Endothelial cell (in vitro differentiated cells): Measurements from ENCODE around the gene PPIH. TPM values are rescaled to one million over a fixed set of nuclear protein-coding genes. Genes with fewer than 3 reads are reported as not detected.
"Not testable (repeated sequence)": the region's sequence is repeated elsewhere in the genome, so short reads cannot be mapped to it uniquely, and the experiment has no call there.

Source experiments
- DNase-seq: peaks from one replicate; pipeline ENCODE4 v3.0.0; 2021; ENCODE audit warnings: low spot score
- H3K27ac Mint-ChIP-seq: one replicate; pipeline ENCODE4 v1.8.0; 2021; ENCODE audit warnings: mixed read lengths, inconsistent platforms; ENCODE audit not compliant: unreplicated experiment
- H3K27me3 Mint-ChIP-seq: one replicate; pipeline ENCODE4 v1.8.0; 2021; ENCODE audit warnings: mild to moderate bottlenecking, moderate library complexity, mixed read lengths, inconsistent platforms; ENCODE audit not compliant: unreplicated experiment
- H3K36me3 Mint-ChIP-seq: one replicate; pipeline ENCODE4 v1.8.0; 2021; ENCODE audit warnings: mild to moderate bottlenecking, low read depth, mixed read lengths, inconsistent platforms; ENCODE audit not compliant: unreplicated experiment
- H3K4me1 Mint-ChIP-seq: one replicate; pipeline ENCODE4 v1.8.0; 2021; ENCODE audit warnings: mild to moderate bottlenecking, mixed read lengths, inconsistent platforms; ENCODE audit not compliant: unreplicated experiment
- H3K4me3 Mint-ChIP-seq: one replicate; pipeline ENCODE4 v1.8.0; 2021; ENCODE audit warnings: mild to moderate bottlenecking, mixed read lengths, inconsistent platforms; ENCODE audit not compliant: unreplicated experiment
- H3K9me3 Mint-ChIP-seq: one replicate; pipeline ENCODE4 v1.8.0; 2021; ENCODE audit warnings: mixed read lengths, inconsistent platforms; ENCODE audit not compliant: unreplicated experiment
- CTCF ChIP-seq: fragments of 200-600 bp; sonication (generic); IDR thresholded peaks from one replicate; pipeline ENCODE4 v1.5.0; 2021; ENCODE audit warnings: antibody characterized with exemption; ENCODE audit not compliant: unreplicated experiment
- long read RNA-seq: library from polyadenylated mRNA; unstranded; transcript quantifications from one replicate; pipeline ENCODE4 v2.0.0, GENCODE V29; 2020; ENCODE audit not compliant: unreplicated experiment
- total RNA-seq: library from RNA; stranded (reverse); fragmentation: NEBNext Ultra II Directional; extraction: Animal tissue kit (Norgen Biotek cat#: 25700); gene quantifications from one replicate; pipeline ENCODE4 v1.2.1, GENCODE V29; 2021; ENCODE audit not compliant: unreplicated experiment

Gene PPIH
- 37.4 TPM for total RNA-seq
- long read RNA-seq, transcript PPIH-201 (10 exons, 752 nt) = major isoform, 8 of 15 reads
- long read RNA-seq, partial matches to known transcripts = 2 of 15 reads
- long read RNA-seq, other reads (novel, unspliced or antisense) = 5 of 15 reads

- peak; percentile 91 for DNase-seq
Measured at GRCh38 chr1:42657981-42658876, at the start of gene PPIH. Gene PPIH, plus strand, starts transcription at chr1:42658423. Its CDS starts 24 bp downstream, at chr1:42658447.

GRCh38 chr1:42613803-42614131 is 44.5 kb upstream of the PPIH start:
- no peak for DNase-seq
- no peak overlapping the region for H3K4me3 Mint-ChIP-seq
- no peaks in the 10 kb centered on the region for H3K36me3 Mint-ChIP-seq
- no peaks in the 10 kb centered on the region for H3K27me3 Mint-ChIP-seq
- no peaks in the 10 kb centered on the region for H3K4me1 Mint-ChIP-seq
- H3K9me3 Mint-ChIP-seq = no peaks in the 10 kb centered on the region
- H3K27ac Mint-ChIP-seq = no peak overlapping the region
- TF ChIP-seq CTCF = no peak

More at GRCh38 chr1:42657981-42658876, at the start of gene PPIH:
- Mint-ChIP-seq H3K27ac (peak within 1 kb of the TSS; percentile 69), H3K36me3 (peaks cover 7% of the 10 kb centered on the region), H3K4me1 (peaks cover 21% of the 10 kb centered on the region), H3K4me3 (peak within 1 kb of the TSS; percentile 95), H3K27me3 (peaks cover 2% of the 10 kb centered on the region), H3K9me3 (no peaks in the 10 kb centered on the region)
- TF ChIP-seq CTCF = no peak

DNA sequence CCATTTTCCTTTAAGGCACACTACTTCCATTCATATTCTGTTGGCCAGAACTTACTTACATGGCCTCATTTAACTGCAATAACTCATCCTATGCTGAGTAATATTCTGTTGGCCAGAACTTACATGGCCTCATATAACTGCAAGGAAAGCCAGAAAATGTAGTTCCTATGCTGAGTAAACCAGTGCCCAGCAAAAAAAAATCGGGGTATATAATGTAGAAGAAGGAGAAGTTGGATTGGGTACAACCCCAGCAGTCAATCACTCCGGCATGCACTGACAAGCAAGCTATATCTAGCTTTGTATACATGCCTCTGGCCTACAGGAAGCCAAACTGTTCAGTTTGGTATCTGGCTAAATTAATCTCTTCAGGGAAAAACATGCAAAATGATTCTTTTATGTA is 39.4 kb upstream of the PPIH start:
- no peak overlapping the region for H3K27ac Mint-ChIP-seq
- no peaks in the 10 kb centered on the region for H3K9me3 Mint-ChIP-seq
- TF ChIP-seq CTCF = no peak

GRCh38 chr1:42620307-42620706 is 37.9 kb upstream of the PPIH start:
- H3K4me1 Mint-ChIP-seq = no peaks in the 10 kb centered on the region
- H3K27me3 Mint-ChIP-seq = no peaks in the 10 kb centered on the region
- H3K4me3 Mint-ChIP-seq = no peak overlapping the region
- H3K27ac Mint-ChIP-seq = no peak overlapping the region
- H3K9me3 Mint-ChIP-seq = no peaks in the 10 kb centered on the region
- TF ChIP-seq CTCF = no peak
- no peaks in the 10 kb centered on the region for H3K36me3 Mint-ChIP-seq
- DNase-seq = no peak

More for the DNA sequence above, 39.4 kb upstream of the PPIH start:
- H3K36me3 Mint-ChIP-seq = no peaks in the 10 kb centered on the region
- H3K27me3 Mint-ChIP-seq = no peaks in the 10 kb centered on the region
- no peak for DNase-seq
- no peaks in the 10 kb centered on the region for H3K4me1 Mint-ChIP-seq
- H3K4me3 Mint-ChIP-seq = no peak overlapping the region

GRCh38 chr1:42621180-42621579 is 37.0 kb upstream of the PPIH start:
- not testable (repeated sequence) for H3K4me3 Mint-ChIP-seq, H3K9me3 Mint-ChIP-seq, H3K36me3 Mint-ChIP-seq, H3K27me3 Mint-ChIP-seq, H3K27ac Mint-ChIP-seq, DNase-seq, H3K4me1 Mint-ChIP-seq

GRCh38 chr1:42627205-42627604 is 31.0 kb upstream of the PPIH start:
- not testable (repeated sequence) for H3K4me1 Mint-ChIP-seq, H3K27ac Mint-ChIP-seq, H3K27me3 Mint-ChIP-seq, H3K36me3 Mint-ChIP-seq, H3K4me3 Mint-ChIP-seq, H3K9me3 Mint-ChIP-seq, DNase-seq
